Measurements from ENCODE around the gene LHFPL2.

The LHFPL2 gene

DNA sequence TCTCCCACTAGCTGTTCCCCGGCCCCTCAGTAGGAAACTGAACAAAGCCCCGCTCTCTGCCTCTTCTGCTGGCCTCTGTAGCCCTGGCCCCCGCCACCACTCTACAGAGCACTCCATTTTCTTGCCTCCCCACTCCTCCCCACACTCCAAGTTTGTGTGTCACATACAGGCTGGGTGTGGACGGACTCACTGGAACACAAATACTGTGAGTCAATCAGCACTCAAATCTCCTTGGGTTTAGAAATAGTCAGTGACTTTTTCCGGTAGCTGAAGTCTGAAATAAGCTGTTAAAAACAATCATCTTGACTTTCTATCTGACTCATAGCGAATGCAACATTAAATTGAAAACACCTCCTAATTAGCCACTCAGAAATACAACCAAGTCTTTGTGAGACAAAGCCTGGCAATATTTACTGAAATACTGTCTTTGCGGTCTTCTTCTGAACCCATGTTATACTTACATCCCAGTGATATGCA lies 122.5 kb downstream of the LHFPL2 start:
- DNase-seq: no peak

DNA sequence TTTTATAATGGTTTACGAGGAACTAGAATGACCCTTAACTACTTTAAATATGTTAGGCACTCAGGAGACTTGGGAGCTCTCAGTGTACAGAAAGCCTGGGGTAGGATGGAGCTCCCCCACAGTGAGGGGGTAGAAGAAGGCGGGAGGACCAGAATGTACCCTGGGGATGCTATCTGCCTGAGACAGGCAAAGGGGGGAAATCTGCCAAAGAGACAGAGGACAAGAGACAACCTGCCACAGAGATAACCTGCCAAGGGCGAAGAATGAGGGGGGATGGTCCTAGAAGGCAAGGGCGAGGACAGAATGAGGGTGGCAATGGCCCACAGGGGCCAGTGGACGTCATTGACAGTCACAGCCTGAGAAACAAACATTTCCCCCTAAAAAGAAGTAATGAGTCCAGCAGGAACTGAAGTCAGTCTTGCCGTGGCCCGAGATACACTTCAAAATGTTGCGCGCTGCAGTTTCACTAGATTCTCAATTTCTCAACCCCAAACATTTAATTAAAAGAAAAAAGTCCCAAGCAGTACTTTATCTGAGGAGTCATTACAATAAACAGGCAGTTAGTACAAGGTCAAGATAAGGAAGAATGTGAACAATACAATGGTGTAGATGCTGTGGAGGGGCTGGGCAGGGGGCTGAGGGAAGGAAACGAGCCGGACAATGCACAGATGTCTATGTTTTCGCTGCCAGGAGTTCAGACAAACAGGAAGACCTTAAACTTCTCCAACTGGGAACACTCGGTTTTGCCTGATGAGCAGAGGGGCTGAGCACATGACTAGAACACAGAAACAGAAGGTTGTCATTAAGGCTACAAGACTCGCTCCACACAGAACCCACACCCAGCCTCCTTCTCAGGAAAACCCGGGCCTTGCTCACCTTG lies 125.0 kb downstream of the LHFPL2 start:
- DNase-seq: no peak

DNA sequence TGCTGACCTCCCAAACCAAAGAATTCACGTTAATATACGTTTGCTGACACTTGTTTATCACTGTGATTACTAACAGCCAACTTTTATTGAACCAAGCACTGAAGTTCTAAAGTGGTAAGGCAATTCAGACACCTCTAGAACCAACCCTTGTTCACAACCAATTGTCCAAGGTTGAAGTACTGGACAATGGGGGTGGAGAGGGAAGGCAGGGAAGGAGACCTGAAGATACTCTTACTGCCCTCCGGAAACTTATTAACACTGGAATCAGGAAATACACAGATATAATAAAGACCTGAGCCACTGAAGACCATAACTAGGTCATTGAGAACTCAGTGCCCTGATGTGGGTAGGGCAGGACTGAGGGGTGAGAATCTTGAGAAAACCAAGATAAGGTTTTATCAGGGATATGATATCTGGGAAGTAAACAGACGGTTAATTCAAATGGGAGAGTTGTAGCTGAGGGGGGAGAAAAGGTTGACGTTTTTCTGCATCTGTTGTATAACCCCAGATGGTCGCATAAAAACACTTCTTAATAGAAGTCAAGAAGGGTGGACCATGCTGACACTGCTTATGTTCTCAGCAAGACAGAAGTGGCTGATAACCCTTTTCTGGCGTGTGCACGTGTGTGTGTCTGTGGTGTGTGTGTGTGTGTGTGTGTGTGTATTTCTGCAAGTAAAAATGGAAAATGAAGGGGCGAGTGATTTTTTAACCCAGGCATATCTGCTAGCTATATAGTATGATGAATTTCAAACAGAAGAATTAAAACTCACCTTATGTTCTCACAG lies 125.9 kb downstream of the LHFPL2 start:
- DNase-seq: no peak

DNA sequence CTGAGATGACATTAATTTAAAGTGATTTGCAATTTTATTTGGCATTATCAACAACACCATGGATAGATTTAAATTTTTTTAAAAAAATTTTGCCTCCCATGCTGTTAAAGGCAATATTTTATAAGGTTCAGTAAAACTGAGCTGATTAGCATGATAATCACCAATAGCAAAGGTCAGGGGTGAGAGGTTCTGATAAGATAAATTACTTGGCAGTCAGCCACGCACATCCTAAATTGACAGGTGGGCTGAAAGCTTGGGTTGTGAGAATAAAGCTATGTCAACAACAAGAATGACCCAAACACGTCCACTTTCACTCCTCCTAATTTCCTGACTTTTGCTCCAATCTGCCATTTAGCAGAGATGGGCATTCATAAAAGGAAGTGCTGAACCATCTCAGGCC lies 127.1 kb downstream of the LHFPL2 start:
- DNase-seq: no peak

DNA sequence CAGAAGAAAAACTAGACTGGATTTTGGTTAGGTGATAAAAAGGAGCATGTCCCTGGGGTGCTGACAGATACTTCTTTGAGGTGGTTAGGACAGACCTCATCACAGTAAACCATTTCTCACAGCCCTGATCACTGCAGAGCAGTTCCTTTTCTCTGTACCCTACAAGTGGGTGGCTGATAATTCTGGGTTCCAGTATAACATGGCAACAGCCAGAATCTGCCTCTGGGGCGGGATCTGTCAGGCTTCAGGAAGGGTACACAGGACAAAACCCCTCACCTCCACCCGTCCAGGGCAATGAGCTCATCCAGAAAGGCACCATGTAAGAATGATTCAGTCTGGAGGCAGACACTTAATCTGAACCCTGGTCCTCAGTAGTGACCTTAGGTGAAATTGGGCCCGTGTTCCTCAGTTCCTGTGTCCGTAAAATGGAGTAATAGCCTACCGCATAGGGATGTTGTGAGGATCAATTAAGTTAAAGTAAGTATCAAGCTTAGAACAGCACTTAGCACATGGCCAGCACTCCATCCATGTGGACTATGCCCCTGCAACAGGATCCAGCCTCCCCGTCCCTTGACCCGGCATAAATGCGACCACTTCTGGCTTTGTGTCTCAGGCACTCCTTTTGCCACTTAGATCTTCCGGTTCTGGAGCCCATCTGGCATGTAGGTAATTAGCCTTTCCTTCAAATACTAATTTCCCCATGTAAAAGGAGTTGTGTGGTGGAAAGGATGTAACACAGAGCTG lies 129.2 kb downstream of the LHFPL2 start:
- no peak for DNase-seq

DNA sequence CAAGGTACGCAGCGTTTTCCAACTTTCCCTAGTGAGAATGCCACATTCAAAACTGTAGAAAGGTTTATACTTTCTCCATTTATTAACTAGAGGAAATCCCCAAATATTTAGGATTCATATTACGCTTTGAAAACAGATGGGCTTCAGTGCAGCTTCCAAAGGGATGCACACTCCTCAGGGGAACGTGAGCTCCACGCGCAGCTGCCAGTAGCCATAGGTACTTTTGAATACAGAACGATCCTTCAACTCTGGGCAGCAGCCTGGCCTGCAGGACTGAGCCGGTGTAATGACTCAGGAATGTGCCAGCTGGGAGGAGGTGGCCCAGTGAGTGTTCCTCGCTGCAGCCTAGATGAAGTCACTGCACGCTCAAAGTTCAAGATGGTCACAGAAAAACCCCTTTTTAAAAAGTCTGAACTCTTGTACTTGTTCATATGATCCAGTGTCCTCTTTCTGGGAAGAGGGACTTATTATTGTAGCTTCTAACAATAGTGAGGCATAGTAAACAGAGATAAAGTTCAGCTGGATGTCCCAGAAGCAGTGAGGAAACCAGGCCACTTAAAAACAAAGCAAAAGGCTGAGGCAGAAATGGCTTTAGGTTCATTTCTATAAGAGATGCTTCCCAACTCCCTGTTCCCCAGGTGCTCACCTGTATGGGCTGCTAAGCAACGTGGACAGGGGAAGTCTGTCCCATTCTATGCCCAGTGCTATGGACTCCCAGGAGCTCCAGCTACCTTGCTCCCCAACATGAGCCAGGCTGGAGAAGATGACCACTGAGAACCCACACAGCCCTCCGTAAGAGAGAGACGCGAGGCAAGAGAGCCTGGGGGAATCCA lies 130.0 kb downstream of the LHFPL2 start:
- no peak for DNase-seq

DNA sequence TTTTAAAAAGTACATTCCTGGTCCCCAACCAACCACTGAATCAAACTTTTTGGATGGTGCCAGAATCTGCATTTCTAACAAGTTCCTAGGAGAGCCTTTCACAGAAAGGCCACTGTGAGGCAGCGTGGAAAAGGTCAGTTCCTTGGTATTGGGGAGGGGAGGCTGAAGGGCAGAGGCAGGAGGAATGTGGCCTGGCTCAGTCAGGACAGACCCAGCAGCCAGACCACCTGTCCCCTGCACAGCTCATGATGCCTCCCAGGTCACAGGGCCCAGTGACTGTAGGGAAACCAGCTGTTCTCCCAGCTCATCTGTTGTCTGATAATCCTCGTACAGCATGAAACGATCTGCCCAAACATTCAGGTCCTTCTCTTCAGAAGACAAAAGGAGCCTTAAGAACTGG lies 132.9 kb downstream of the LHFPL2 start:
- no peak for DNase-seq

DNA sequence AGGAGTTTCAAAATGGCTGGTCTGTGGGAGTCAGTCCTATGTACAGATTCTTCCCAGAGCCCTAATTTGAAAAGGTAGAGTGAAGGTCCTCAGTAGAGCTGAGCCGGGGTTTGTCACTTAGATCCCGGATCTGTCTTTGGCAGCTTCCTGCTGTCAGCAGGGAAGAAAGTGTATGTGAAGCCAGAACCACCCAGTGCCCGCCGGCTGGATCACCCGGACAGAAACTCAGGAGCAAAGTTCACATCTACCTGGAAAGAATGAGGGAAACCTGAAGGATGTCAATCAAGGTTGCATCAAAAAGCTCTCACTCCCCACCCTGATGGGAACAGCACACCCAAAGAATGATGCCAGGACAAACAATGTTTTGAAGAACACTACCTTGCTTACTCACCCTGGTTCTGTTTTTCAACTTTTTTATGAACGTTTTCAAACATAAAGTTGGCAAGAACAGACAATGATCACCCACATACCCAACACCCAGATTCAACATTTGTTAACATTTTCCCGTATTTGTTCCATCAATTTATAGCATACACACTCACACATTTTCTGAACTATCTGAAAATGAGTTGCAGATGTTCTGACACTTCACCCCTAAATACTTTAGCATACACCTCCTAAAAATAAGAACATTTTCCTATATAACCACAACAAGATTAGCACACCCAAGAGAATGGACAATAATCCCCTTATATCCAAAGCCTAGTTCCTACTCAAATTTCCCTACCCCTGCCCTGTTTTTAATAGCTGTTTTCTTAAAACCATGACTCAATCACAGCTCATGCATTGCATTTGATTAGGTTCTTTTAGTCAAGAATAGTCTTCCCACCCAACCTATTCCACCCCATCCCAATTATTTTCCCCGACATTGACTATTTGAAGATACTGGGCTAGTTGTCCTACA lies 133.9 kb downstream of the LHFPL2 start:
- DNase-seq: no peak

DNA sequence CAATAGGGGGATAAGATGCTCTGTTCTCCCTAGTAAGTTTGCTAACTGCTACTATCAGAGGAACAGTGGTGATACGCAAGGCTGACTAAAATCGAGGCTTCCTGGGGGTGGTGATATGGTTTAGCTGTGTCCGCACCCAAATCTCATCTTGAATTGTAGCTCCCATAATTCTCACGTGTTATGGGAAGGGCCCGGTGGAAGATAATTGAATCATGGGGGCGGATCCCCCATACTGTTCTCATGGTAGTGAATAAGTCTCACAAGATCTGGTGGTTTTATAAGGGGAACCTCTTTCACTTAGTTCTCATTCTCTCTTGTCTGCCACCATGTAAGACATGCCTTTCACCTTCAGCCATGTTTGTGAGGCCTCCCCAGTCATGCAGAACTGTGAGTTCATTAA lies 135.1 kb downstream of the LHFPL2 start:
- DNase-seq: no peak

DNA sequence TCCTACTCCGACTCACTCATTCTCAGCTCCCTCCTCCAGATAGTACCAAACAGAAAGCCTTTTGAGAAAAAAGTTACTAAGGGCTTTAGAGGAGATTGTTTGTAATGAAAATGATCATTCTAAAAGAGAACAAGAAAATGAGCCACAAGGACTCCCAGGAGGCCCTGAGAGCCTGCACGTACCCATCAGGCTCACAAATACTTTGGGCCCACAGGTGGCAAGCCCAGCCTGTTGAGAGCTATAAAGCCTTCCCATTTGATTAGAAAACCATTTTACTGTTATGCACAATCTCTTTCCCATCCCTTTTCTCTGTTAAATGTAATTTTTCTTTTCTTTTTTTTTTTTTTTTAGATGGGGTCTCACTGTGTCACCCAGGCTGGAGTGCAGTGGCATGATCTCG lies 136.1 kb downstream of the LHFPL2 start:
- DNase-seq: no peak

DNA sequence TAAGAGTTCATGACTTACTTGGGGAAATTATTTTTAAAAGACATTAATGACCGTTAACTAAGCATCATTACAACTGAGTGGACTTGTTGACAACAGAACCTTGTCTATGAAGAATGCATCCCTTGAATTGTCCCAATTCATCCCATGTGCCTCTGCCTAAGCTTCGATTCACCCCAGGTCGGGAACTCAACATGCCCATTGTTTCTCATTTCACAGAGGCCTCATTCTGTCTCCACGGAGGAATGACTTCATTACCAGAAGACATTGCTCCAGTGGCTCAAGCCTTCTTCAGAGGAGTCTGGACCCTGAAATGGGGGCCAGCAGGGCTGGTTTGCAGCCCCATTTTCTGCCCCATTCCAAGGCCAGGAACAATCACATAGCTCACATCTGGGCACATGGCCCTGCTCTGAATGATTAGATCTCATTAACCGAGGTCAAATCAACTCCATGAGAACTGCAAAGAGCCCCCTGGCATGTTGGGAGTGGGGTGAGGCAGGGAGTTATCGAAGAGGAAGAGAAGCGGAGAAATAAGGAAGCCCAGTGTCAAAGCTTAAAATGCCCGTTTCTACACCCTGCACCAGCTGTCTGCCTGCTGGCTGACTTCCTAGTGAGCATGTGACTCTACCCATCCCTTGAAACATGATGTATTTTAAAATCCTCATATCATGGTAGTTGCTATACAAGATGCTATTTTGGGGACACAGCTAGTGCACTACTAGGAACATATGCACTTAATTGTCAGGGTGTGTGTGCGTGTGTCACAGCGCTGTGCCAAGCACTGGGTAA lies 137.3 kb downstream of the LHFPL2 start:
- peak in 30 of 58 donors; percentile 9 to 73 (median 32) for DNase-seq

DNA sequence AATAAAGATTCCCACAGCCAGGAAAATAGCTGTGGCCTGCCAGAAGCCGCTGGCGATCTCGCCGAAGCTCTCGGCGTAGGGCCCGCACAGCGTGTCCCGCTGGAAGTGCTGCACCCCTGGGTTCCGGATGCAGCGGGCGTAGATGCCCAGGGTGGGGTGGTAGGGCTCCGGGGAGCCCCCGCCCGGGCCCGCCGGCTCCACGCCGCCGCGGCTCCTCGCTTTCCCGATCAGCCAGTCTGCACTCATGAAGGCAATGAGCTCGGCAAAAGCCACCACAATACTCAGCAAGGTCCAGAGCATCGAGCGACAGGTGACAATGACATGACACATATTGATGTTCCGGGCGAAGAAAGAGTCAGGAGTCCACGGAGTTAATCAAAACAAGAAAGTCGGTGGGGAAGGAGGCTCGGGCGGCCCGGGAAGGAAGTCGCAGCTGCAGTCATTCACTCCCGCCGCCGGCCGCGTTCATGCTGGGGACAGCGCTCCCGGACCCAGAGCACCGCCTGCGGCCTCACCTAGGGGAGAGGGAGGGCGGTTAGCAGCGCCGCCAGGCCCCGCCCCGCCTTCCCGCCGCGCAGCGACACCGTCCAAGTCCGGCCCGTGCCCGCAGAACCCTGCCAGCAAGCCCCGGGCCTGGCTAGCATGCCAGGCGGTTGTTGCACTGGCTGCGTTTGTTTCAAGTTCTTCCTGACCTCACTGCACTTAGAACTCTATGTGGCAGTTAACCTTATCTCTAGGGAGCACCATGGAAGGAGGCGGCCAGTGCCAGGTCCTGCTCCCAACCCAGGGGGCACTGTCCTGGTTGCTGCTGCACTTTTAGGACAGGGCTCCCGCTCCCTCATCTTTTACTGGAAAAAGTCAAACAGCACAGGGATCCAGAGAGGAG lies 138.4 kb downstream of the LHFPL2 start:
- peak in 51 of 58 donors; percentile 13 to 76 (median 47) for DNase-seq

DNA sequence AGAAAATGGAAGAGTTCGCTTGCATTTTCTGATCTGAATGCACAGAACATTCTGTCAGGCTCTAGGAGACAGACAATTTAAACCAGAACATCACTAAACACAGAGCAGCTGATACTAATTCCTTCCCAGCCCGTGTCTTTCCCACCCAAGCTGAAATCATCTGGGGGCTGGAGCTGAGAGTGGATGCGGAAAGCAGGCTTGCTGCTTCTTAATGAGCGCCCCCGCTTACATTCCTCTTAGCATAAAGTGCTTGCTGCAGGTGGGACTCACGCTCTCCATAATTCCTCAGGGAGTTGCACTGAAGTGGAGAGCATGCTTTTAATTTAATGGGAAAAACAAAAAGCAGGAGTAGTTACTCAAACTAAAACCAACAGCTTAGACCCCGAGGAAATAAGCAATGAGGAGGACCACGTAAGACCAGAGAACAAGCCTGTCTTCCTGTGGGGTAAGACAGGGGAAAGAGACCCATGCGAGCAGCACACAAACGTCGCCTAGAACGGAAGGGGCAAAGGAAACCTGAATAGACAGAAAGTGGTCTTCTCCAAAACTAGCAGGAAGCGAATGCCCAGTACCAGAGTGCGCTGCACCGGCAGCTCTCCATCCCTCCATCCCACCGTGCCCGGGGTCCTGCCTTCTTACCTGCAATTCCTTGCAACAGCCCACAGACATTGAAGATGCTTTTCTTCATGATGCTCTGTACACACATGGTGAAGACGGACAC lies 139.3 kb downstream of the LHFPL2 start:
- peak in 10 of 58 donors; percentile 5 to 48 (median 16) for DNase-seq

DNA sequence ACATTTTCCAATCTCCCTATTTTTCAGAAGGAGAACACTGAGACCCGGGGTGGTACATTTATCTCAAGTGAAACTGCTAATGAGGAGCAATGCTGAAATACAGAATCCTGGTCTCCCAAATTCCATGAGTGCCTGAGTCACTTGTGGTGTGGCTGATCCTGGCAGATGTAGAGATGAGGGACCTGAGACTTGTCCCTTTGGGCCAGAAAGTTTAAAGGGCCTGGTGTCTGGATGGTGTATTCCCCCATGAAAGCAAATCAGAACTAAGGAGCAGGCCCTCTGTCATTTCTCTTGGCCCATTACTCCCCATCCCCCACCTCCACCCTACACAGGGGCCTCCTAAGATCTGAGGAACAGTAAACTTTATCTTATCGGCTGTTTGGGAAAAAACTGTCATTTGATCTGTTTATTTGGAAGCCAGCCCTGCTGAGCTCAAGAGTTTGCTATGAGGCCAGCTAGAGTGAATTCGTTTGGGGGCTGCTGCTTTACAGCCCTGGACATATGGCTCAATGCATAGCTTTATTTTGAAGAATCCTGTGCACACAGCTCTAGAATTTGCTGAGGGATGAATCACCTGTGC lies 140.3 kb downstream of the LHFPL2 start:
- no peak for DNase-seq

DNA sequence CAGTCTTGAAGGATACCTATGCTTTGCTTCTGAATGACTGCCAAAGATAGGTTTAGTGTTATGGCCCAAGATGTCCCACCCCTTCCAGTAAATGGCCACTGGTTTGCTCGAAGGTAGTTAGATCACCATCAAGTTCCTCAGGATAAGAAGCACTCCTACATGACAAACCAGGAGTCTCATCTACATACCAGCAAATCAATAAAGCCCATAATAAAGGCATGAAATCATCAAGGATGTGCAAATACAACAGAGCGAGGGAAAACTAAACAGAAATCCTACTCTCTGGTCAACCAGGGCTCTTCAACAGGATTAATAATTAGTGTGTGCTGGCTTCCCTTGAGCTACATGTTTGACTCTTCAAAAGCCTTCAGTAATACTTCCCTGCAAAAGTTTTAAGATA lies 141.0 kb downstream of the LHFPL2 start:
- no peak for DNase-seq

DNA sequence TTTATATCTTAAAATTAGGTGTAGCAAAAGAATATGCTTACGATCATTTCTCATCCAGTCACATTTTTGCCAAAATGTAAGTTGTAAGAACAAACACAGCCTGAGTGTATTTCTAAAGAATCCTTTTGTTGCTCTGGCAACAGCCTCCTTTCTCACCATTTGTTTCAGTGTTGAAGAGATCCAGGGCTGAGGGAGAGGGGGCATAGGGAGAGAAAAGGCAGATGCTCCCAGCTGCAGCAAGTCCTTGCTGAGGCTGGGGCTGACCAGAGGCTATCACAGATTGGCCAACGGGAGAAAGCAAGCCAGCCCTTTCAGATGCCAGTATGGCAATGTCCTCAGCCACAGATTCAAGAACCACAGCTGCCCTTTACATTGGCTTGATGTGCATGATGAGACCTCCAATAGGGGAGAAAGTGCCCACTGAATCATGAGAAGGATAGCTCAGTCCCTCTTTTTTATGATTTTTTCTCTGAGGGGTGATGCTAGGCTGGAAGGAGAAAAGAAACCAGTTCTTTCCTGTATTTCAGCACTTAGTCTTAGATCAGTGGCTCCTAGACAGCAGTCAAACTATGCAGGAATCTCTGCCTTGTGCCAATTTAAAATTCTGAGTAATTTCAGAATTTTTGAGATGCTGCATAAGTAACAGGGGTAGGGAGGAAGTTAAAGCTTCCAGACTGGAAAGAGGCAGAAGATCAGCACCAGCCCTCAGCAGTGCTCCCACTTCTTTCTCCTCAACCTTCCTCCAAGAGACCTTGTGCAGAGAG lies 142.1 kb downstream of the LHFPL2 start:
- peak in 10 of 58 donors; percentile 7 to 35 (median 15) for DNase-seq

All from anterior cingulate cortex (tissue), 58 donors.